Panc1 (cell line): ENCODE data around the gene NOS1.

ENCODE experiments used
- CTCF ChIP-seq: fragments of 450-650 bp; IDR thresholded peaks from 2 replicates; pipeline ENCODE4 v1.5.1; 2017; ENCODE audit warnings: mild to moderate bottlenecking
- POLR2AphosphoS5 ChIP-seq: IDR thresholded peaks from 2 replicates; pipeline ENCODE4 v1.6.1; 2012; ENCODE audit warnings: mild to moderate bottlenecking, low read depth, low read length, moderate library complexity
- REST ChIP-seq, 2 experiments: IDR thresholded peaks; 2 replicates each; pipeline ENCODE4 v1.6.1; 2011 to 2012; ENCODE audit warnings: low read depth in 2 of 2, control low read depth in 1 of 2, low read length in 1 of 2, mild to moderate bottlenecking in 1 of 2, moderate library complexity in 1 of 2; ENCODE audit not compliant: insufficient read depth in 1 of 2

- no peak for TF ChIP-seq CTCF
- no peak for TF ChIP-seq POLR2AphosphoS5
- TF ChIP-seq REST (IDR thresholded peaks at IDR 0.05; ENCODE audit: insufficient read depth in 1 of 2, low read depth in 2 of 2, low read length in 1 of 2): no peak
These were observed 29.4 kb upstream of the NOS1 start for GRCh38 chr12:117390866-117391265.
